GM19452 (cell line): ENCODE results near the gene GRIN2C.

Source experiments
- ATAC-seq: cut with Tn5 transposase; IDR thresholded peaks from one replicate; pipeline ENCODE4 v1.9.1; 2021; ENCODE audit not compliant: unreplicated experiment

Gene GRIN2C

DNA sequence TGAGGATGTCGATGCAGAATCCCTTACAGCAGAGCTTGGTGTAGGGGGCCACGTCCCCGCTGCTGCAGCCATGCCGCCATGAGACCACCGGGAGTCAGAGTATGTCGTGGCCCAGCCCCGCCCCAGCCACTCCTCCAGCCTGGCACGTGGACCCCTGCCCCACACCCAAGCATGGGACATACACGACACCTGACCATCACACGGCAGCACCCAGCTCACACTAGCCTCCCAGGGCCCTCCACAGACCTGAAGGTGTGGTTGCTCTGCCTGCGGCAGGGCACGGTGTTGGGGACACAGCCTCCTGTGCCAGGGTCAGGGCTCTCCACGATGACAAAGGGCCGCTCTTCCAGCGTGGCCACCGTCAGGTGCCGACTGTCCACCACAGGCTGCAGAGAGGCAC is 9.4 kb downstream of the GRIN2C start:
- no peak for ATAC-seq

- ATAC-seq = no peak
Measured at GRCh38 chr17:74848656-74849399, 10.9 kb downstream of the GRIN2C start.

- no peak for ATAC-seq
Measured at GRCh38 chr17:74846621-74847020, 13.1 kb downstream of the GRIN2C start.

- ATAC-seq = no peak
Measured at GRCh38 chr17:74843352-74843627, 16.4 kb downstream of the GRIN2C start.

- ATAC-seq = no peak
Measured at GRCh38 chr17:74842599-74843351, 16.9 kb downstream of the GRIN2C start.

GRCh38 chr17:74842146-74842598 is 17.5 kb downstream of the GRIN2C start:
- no peak for ATAC-seq

DNA sequence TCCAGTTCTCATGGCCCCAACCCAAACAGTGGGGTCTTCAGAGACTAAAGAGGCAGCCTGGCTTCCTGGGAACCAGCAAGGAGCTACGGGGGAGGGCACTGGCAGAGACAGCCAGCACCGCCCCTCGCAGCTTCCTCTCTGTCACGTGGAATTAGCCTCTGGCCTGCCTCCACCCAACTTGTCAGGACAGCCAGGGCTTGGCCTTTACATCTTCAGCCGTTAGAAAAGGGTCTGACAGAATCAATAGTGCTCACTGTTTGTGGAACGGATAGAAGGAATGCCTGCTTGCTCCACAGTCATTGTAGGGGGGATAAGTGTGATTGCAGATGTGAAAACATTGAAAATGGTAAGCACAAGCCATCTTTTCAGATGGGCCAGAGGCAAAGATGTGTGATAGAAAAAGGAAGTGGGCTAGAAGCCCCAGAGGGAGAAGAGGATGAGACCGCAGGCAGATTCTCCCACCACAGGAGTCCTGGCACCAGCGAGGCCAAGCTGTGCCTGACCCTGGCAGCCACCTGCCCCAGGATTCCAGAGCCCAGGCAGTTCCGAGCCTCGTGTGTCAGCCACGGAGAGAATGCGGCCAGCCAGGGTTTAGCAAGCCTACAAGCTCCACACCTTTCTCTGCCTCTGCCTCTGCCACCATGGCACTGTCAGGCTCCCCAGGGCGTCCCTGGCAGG is 18.6 kb downstream of the GRIN2C start:
- ATAC-seq = no peak

DNA sequence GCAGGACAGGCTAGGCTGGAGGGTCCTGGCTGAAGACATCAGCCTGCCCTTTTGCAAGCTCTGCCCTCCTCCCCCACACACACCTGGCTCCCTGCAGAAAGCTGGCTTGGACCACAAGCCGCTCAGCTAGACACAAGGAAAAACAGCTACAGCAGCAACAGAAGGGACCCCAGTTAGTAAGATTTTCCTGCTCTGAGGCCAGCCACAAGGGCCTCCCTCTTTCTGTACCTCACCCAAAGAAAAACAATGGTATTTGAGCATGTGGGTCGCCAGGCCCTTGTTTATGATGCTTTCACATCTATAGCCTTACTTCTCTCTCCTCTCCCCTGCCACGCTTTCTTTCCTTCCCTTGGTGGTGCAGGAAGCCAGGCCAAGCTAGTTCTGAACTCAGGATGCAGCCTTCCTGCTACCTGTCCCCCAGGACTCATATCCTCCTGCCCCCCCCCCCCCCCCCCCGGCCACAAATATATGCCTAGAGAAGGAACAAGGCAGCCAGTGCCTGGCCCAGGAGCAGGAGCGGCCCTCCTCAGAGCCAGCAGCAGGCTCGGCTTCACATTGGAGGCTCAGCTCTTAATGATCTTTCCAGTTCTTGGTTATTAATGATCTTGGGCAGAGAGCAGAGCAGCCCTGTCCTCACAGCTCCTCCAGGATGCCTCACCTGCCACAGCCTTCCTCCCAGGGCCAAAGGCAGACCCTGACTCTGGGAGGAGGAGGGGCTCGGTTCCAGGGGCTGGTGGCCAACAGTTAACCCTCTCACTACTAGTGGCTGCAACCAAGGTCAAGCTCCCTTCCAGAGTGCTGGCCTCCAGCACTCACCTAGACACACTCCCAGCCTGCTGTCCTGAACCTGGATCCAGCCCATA is 19.5 kb downstream of the GRIN2C start:
- no peak for ATAC-seq

GRCh38 chr17:74838274-74838673 is 21.4 kb downstream of the GRIN2C start:
- ATAC-seq = no peak

DNA sequence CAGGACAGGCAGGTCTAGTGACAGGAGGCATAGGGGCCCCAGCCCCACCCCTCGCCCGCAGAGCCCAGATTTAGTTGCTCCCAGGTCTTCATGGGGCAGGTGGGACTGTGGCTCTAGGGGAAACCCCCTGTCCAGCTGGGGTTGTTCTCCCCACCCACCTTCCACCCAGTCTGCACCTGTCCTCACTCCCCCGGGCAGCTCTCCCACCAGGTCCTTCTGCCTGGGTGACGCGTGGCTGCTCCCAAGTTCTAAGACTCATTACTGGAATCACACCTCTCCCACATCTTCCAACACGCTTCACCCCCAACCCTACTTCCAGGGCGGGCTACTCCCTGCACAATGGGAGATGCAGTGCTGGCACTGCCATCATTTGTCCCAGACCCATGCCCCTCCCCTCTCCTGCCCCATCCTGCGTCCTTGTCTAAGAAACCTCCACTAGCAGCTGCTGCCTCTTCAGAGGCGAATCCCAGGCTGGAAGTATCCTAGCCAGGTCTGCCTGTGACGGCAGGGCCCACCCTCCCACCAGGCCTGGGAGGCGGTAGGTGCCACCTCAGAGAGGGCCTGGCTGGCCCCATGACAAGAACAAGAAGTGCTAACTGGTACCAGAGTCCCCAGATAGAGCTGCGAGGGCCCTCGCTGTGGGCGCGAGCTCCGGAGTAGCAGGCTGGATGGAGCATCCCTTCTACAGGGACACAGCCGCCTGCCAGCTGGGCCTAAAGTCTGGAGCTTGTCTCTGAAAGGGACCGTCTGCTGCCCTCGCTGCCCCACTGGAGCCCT is 22.8 kb downstream of the GRIN2C start:
- no peak for ATAC-seq

GRCh38 chr17:74836191-74836590 is 23.5 kb downstream of the GRIN2C start:
- no peak for ATAC-seq

GRCh38 chr17:74833501-74834377 is 25.9 kb downstream of the GRIN2C start:
- no peak for ATAC-seq

DNA sequence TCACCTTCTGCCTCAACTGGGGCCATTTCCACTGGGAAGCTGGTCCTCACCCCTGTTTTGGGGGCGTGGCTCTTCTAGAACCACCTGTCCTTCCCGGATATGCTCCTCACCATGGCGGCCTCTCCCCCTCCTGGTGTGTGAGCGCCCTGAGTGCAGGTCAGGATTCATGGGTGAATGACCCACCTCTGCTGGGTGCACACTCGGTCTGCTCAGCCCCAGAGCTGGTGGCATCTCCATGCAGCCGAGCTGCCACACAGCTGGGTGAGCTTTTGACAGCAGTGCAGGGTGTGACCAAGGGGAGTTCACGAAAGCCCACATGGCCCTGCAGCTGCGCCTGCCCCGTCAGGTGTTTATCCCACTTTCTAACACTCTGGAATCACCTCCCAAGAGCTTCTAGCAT is 27.3 kb downstream of the GRIN2C start:
- ATAC-seq = no peak

GRCh38 chr17:74831444-74832146 is 28.1 kb downstream of the GRIN2C start:
- ATAC-seq = no peak

DNA sequence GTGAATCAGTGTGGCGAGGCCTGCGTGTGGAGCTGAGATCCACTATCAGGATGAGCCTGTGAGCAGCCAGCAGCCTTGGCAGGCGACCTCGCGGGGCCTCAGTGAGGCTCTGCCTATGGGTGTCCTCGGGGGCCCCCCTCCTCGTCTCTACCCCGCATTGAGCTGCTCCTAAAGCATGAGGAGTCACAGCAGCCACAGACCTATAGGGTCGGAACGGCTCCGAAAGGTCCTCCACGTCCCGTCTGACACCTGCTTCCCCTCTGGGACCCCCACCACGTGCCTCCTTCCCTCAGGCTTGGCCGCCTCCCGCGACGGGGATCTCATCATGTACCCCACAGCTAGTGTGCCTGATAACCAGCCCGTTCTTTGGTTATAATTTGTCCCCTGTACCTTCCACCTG is 28.8 kb downstream of the GRIN2C start:
- ATAC-seq = no peak

GRCh38 chr17:74827800-74828199 is 31.9 kb downstream of the GRIN2C start:
- ATAC-seq = no peak

DNA sequence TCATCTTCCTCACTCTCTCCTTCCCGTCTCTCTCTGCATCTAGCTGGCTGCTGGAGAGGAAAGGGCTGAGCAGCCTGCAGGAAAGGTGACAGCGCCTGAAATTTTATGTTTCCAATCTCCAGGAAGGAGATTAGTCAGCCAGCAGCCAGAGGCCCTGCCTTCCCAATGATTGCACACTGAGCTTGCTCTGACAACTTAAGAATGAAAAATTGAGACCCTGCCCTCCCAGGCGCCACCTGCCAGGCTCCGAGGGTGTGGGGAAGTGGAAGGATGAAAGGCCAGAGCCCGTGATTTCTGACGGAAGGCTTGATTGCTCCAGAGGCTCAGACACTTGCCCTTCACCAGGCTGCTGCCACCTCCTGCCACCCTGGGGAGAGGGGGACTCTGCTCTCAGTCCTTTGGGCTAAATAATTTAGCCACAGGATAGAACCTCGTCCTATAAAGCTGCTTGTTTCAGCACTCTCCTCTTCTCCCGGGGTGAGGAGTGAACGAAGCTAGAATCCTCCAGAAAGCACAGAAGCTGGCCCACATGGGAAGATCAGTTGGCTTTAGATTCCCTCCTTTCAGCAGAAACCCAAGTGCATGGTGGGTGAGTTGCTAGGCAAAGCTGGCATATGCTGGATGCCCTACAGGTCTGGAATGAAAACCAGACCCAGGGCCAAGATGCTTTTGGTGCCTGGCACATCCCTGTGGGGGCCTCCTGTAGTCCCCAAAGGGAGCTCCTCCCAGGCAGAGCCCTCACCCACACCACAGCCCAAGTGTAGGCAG is 33.5 kb downstream of the GRIN2C start:
- no peak for ATAC-seq
